Body of pancreas (tissue), 4 donors: Measurements from ENCODE around the gene DPT. TPM values are rescaled to one million over a fixed set of nuclear protein-coding genes. Genes with fewer than 3 reads are reported as not detected.

ENCODE experiments used
- ATAC-seq: fragments of 150-250 bp; one replicate; pipeline ENCODE4 v1.9.1; 2016
- DNase-seq, 4 donors: peaks; one replicate each; pipeline ENCODE4 v3.0.0-alpha.2; 2019
- H3K27ac ChIP-seq, 4 donors: fragments of 200-600 bp; sonication (generic); 1 replicate in 3 of 4; 2 replicates in 1 of 4; pipeline versions ENCODE4 v1.5.1 to v1.6.1; 2016 to 2019; ENCODE audit warnings: mild to moderate bottlenecking in 1 of 4, mixed read lengths in 1 of 4, moderate library complexity in 1 of 4
- H3K27me3 ChIP-seq, 2 donors: fragments of 200-600 bp; sonication (generic); one replicate each; pipeline ENCODE4 v1.6.0; 2016; ENCODE audit warnings: mild to moderate bottlenecking in 1 of 2
- H3K36me3 ChIP-seq, 2 donors: fragments of 200-600 bp; sonication (generic); replicated peaks in 1 of 2; 2 replicates each; pipeline ENCODE4 v1.5.1; 2016; ENCODE audit warnings: low read depth in 2 of 2; ENCODE audit not compliant: insufficient read depth in 1 of 2
- H3K4me1 ChIP-seq: fragments of 200-600 bp; sonication (generic); one replicate; pipeline ENCODE4 v1.6.0; 2016
- H3K4me3 ChIP-seq, 2 donors: fragments of 200-600 bp; sonication (generic); 1 replicate in 1 of 2; 2 replicates in 1 of 2; pipeline ENCODE4 v1.5.1; 2016 to 2019
- H3K9me3 ChIP-seq, 3 donors: fragments of 200-600 bp; sonication (generic); 1 replicate in 2 of 3; 2 replicates in 1 of 3; pipeline ENCODE4 v1.5.1; 2016
- CTCF ChIP-seq, 7 experiments: fragments of 450-650 bp in 4 of 7; fragments of 200-600 bp in 3 of 7; sonication (generic) in 3 of 7; IDR thresholded peaks; one replicate each; pipeline ENCODE4 v1.5.1; 2016 to 2019; ENCODE audit warnings: antibody characterized with exemption in 7 of 7
- POLR2A ChIP-seq, 3 donors: fragments of 450-650 bp; IDR thresholded peaks; one replicate each; pipeline ENCODE4 v1.6.1; 2016; ENCODE audit warnings: antibody characterized with exemption in 3 of 3, mild to moderate bottlenecking in 2 of 3
- WGBS, 2 donors: methylation state at CpG; one replicate each; pipeline ENCODE4 v1.1.5; 2017; 5-methylcytosine and 5-hydroxymethylcytosine counted together
- intact Hi-C: fragments of 100-400 bp; cut with DNase I; formaldehyde crosslinking; loops from one replicate; pipeline ENCODE4 v1.15.1; 2023
- total RNA-seq, 2 donors: library from RNA; depleted of rRNA; stranded (reverse); fragments of >200 nt; gene quantifications; one replicate each; pipeline ENCODE4 v1.1.0, GENCODE V29; 2016

Gene DPT
- total RNA-seq, 2 donors from 2014 or later: 25.4 to 57.1 TPM

GRCh38 chr1:168700575-168701268 lies 28.3 kb downstream of the DPT start:
- H3K4me3 ChIP-seq: no peak overlapping the region
- DNase-seq (peak; percentile 33 to 60 (median 50)), ATAC-seq (peak; percentile 76)
- peaks cover 26% of the 10 kb centered on the region for H3K4me1 ChIP-seq
- H3K36me3 ChIP-seq: no peaks in the 10 kb centered on the region
- WGBS, 2 donors: 19 to 40% methylated on average over 3 of the region's 3 CpGs
- TF ChIP-seq POLR2A (IDR thresholded peaks at IDR 0.05) (no peak), CTCF (IDR thresholded peaks at IDR 0.05) (no peak)
- intact Hi-C loops: no loop called here
- H3K9me3 ChIP-seq: no peaks in the 10 kb centered on the region
- H3K27ac ChIP-seq: peak overlapping the region in 3 of 4 donors; percentile 44 to 61 (median 55)
- no peaks in the 10 kb centered on the region for H3K27me3 ChIP-seq

GRCh38 chr1:168698453-168698852 lies 30.6 kb downstream of the DPT start:
- Histone ChIP-seq H3K36me3 (no peaks in the 10 kb centered on the region), H3K27me3 (no peaks in the 10 kb centered on the region), H3K9me3 (no peaks in the 10 kb centered on the region), H3K4me3 (no peak overlapping the region), H3K27ac (peak overlapping the region in 3 of 4 donors; percentile 26 to 52 (median 39)), H3K4me1 (peaks cover 47% of the 10 kb centered on the region)
- TF ChIP-seq CTCF (IDR thresholded peaks at IDR 0.05): no peak
- TF ChIP-seq POLR2A (IDR thresholded peaks at IDR 0.05): no peak
- no peak for ATAC-seq
- 90 to 94% methylated on average over 1 of the region's 1 CpG for WGBS, 2 donors
- no peak for DNase-seq
- intact Hi-C loops: no loop called here

GRCh38 chr1:168697356-168698126 lies 31.5 kb downstream of the DPT start:
- WGBS, 2 donors: 44 to 46% methylated on average over 5 of the region's 5 CpGs
- Histone ChIP-seq H3K27me3 (no peaks in the 10 kb centered on the region), H3K9me3 (no peaks in the 10 kb centered on the region), H3K4me1 (peaks cover 54% of the 10 kb centered on the region), H3K36me3 (no peaks in the 10 kb centered on the region), H3K27ac (peak overlapping the region in 3 of 4 donors; percentile 26 to 52 (median 39)), H3K4me3 (no peak overlapping the region)
- ATAC-seq: no peak
- intact Hi-C loops: no loop called here
- no peak for TF ChIP-seq CTCF (IDR thresholded peaks at IDR 0.05)
- TF ChIP-seq POLR2A (IDR thresholded peaks at IDR 0.05): no peak
- DNase-seq: no peak

- no peak for DNase-seq
- H3K4me1 ChIP-seq: peaks cover 62% of the 10 kb centered on the region
- no peaks in the 10 kb centered on the region for H3K27me3 ChIP-seq
- no peak overlapping the region for H3K4me3 ChIP-seq
- no peaks in the 10 kb centered on the region for H3K36me3 ChIP-seq
- TF ChIP-seq CTCF (IDR thresholded peaks at IDR 0.05): no peak
- no peak for TF ChIP-seq POLR2A (IDR thresholded peaks at IDR 0.05)
- peak overlapping the region in 3 of 4 donors; percentile 14 to 42 (median 36) for H3K27ac ChIP-seq
- intact Hi-C loops: no loop called here
- 80 to 82% methylated on average over 7 of the region's 7 CpGs for WGBS, 2 donors
- no peaks in the 10 kb centered on the region for H3K9me3 ChIP-seq
- no peak for ATAC-seq
Observed at GRCh38 chr1:168696125-168696760, 32.8 kb downstream of the DPT start.
